ENCODE measurements around the gene ARHGEF4.

The ARHGEF4 gene

DNA sequence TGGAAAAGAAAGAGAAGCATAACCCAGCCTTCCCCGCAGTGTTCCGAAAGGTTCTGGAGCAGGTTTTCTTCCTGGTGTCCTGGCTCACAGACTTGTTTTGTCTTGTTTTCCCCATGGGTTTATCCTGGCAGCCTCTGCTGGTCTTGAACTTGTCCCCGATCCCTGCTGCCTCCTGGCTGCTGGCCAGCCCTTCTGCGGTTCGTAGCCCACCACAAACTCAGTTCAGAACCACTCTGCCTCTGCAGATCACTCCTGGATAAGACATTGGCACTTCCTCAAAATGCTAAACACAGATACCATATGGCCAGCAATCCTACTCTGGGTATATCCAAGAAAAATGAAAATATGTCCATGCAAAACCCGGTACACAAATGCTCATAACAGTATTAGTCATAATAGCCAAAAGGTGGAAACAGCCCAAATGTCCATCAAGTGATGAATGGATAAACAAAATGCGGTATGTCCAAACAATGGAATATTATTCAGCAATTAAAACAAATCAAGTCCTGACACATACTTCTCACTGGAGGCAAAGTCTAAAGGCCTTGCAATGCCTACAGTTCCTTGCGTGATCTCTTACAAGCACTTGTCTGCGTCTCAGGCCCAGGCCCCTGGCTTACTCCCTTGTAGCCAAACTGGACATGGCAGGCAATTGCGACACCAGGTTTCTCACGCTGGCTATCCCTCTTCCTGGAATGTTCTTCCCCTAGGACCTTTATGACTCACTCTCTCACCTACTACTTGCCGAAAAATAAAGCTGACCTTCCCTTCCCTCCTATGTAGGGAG, 28.0 kb upstream of the ARHGEF4 start:
- no peak for FAIRE-seq
- DNase-seq (ENCODE audit: insufficient read length, low spot score) = no peak
- TF ChIP-seq, protein P1, sequence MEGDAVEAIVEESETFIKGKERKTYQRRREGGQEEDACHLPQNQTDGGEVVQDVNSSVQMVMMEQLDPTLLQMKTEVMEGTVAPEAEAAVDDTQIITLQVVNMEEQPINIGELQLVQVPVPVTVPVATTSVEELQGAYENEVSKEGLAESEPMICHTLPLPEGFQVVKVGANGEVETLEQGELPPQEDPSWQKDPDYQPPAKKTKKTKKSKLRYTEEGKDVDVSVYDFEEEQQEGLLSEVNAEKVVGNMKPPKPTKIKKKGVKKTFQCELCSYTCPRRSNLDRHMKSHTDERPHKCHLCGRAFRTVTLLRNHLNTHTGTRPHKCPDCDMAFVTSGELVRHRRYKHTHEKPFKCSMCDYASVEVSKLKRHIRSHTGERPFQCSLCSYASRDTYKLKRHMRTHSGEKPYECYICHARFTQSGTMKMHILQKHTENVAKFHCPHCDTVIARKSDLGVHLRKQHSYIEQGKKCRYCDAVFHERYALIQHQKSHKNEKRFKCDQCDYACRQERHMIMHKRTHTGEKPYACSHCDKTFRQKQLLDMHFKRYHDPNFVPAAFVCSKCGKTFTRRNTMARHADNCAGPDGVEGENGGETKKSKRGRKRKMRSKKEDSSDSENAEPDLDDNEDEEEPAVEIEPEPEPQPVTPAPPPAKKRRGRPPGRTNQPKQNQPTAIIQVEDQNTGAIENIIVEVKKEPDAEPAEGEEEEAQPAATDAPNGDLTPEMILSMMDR (IDR thresholded peaks at IDR 0.05; ENCODE audit: insufficient read depth, missing control alignments) = no peak

GRCh38 chr2:130810490-130810889, 26.2 kb upstream of the ARHGEF4 start:
- TF ChIP-seq, protein P1 (IDR thresholded peaks at IDR 0.05; ENCODE audit: insufficient read depth, missing control alignments) = no peak
- DNase-seq (ENCODE audit: insufficient read length, low spot score) = no peak
- FAIRE-seq = no peak

GRCh38 chr2:130813722-130814121, 23.0 kb upstream of the ARHGEF4 start:
- no peak for FAIRE-seq
- no peak for DNase-seq (ENCODE audit: insufficient read length, low spot score)
- TF ChIP-seq, protein P1 (IDR thresholded peaks at IDR 0.05; ENCODE audit: insufficient read depth, missing control alignments) = no peak

DNA sequence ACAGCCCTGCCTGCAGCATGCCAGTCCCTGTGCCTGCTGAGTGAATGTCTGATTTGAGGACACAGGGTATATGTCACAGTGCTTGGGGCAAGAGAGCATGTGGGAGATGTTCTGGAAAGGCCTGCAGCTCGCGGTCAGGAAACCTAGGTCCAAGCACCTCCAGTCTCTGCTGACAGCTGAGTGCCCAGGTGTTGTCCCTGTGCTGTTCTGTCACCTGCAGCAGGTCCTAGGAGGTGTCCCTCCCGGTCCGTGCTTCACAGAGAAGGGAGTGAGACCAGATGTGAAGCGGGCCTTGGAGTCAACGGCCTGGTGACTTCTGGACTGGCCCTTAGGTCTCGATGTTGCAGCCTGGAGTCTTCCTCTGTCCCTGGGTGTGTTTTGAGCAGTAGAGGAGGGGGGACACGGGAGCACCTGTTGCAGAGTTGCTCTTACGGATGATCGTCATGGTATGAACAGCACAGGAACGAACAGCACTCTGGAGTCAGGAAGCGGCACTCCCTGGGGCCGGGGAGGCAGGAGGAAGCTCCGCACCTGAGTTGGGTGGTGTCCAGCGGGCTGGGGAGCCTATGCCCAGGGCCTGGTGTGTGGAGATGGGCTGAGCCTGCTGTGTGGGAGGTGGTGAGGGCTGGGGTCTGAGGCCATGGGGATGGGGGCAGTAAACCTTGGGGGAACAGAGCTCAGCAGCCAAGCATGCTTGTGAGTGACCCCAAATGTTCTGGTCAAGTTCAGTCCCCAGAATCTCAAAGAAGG, 21.6 kb upstream of the ARHGEF4 start:
- no peak for DNase-seq (ENCODE audit: insufficient read length, low spot score)
- FAIRE-seq = no peak
- TF ChIP-seq, protein P1 (IDR thresholded peaks at IDR 0.05; ENCODE audit: insufficient read depth, missing control alignments) = no peak

GRCh38 chr2:130818809-130819208, 17.9 kb upstream of the ARHGEF4 start:
- TF ChIP-seq, protein P1 (IDR thresholded peaks at IDR 0.05; ENCODE audit: insufficient read depth, missing control alignments) = no peak
- DNase-seq (ENCODE audit: insufficient read length, low spot score) (no peak), FAIRE-seq (no peak)

- FAIRE-seq = no peak
- TF ChIP-seq, protein P1 (IDR thresholded peaks at IDR 0.05; ENCODE audit: insufficient read depth, missing control alignments) = no peak
- no peak for DNase-seq (ENCODE audit: insufficient read length, low spot score)
These were observed 17.5 kb upstream of the ARHGEF4 start for GRCh38 chr2:130819226-130819607.
